HL-60 (cell line): ENCODE measurements around the gene GSTA5.
"Not testable (repeated sequence)": the region's sequence is repeated elsewhere in the genome, so short reads cannot be mapped to it uniquely, and the experiment has no call there.

ENCODE experiments used
- DNase-seq, 2 experiments: peaks; one replicate each; pipeline ENCODE4 v3.0.0-alpha.2; 2010 to 2020; ENCODE audit warnings: low read depth in 1 of 2, low spot score in 1 of 2
- H3K27ac ChIP-seq: fragments of 250-450 bp; sonication (Bioruptor Pico); replicated peaks from 2 replicates; pipeline ENCODE4 v1.5.1; 2020; ENCODE audit warnings: mild to moderate bottlenecking, moderate library complexity
- H3K27me3 ChIP-seq: fragments of 250-450 bp; sonication (Bioruptor Pico); 2 replicates; pipeline ENCODE4 v1.5.1; 2021; ENCODE audit warnings: mild to moderate bottlenecking, moderate library complexity; ENCODE audit not compliant: insufficient read depth, poor library complexity, severe bottlenecking
- H3K4me3 ChIP-seq: replicated peaks from 2 replicates; pipeline ENCODE4 v1.5.1; 2011; ENCODE audit warnings: mild to moderate bottlenecking, control low read depth, low read length; ENCODE audit not compliant: insufficient read depth
- CTCF ChIP-seq: IDR thresholded peaks from one replicate; pipeline ENCODE4 v1.5.1; 2011; ENCODE audit warnings: low read length, control low read depth, inconsistent platforms; ENCODE audit not compliant: insufficient read depth
- GABPA ChIP-seq: IDR thresholded peaks from 2 replicates; pipeline ENCODE4 v1.6.1; 2012; ENCODE audit warnings: low read depth
- POLR2AphosphoS5 ChIP-seq: IDR thresholded peaks from 2 replicates; pipeline ENCODE4 v1.6.1; 2012; ENCODE audit warnings: low read depth
- REST ChIP-seq: IDR thresholded peaks from 2 replicates; pipeline ENCODE4 v1.6.1; 2012; ENCODE audit warnings: low read depth; ENCODE audit not compliant: insufficient replicate concordance
- SPI1 ChIP-seq: IDR thresholded peaks from 2 replicates; pipeline ENCODE4 v1.6.1; 2012; ENCODE audit warnings: low read depth, mild to moderate bottlenecking, borderline replicate concordance

Gene GSTA5

GRCh38 chr6:52826513-52826912 lies 14.1 kb downstream of the GSTA5 start:
- no peak overlapping the region for H3K4me3 ChIP-seq

GRCh38 chr6:52825900-52826459 lies 14.6 kb downstream of the GSTA5 start:
- not testable (repeated sequence) for DNase-seq

More at GRCh38 chr6:52826513-52826912, 14.1 kb downstream of the GSTA5 start:
- TF ChIP-seq POLR2AphosphoS5 (no peak), GABPA (no peak), CTCF (no peak), SPI1 (no peak)
- Histone ChIP-seq H3K27ac (no peak overlapping the region), H3K27me3 (no peaks in the 10 kb centered on the region)
- no peak for DNase-seq

GRCh38 chr6:52825270-52825793 lies 15.3 kb downstream of the GSTA5 start:
- H3K27me3 ChIP-seq, DNase-seq, H3K4me3 ChIP-seq, H3K27ac ChIP-seq: not testable (repeated sequence)

More at GRCh38 chr6:52825900-52826459, 14.6 kb downstream of the GSTA5 start:
- H3K4me3 ChIP-seq, H3K27ac ChIP-seq, H3K27me3 ChIP-seq: not testable (repeated sequence)

- H3K27me3 ChIP-seq = no peaks in the 10 kb centered on the region
- TF ChIP-seq GABPA (no peak), POLR2AphosphoS5 (no peak), CTCF (no peak), REST (no peak), SPI1 (no peak)
- DNase-seq = no peak
- H3K4me3 ChIP-seq = no peak overlapping the region
- H3K27ac ChIP-seq = no peak overlapping the region
These were observed 18.8 kb downstream of the GSTA5 start for GRCh38 chr6:52821842-52822241.

GRCh38 chr6:52820198-52820597 lies 20.4 kb downstream of the GSTA5 start:
- Histone ChIP-seq H3K27me3 (no peaks in the 10 kb centered on the region), H3K4me3 (no peak overlapping the region), H3K27ac (no peak overlapping the region)
- no peak for TF ChIP-seq CTCF
- no peak for TF ChIP-seq REST
- TF ChIP-seq POLR2AphosphoS5 = no peak
- TF ChIP-seq SPI1 = no peak
- TF ChIP-seq GABPA = no peak
- no peak for DNase-seq
